Limb (tissue), 2 donors: ENCODE data around the gene CES1.
"Not testable (repeated sequence)": the region's sequence is repeated elsewhere in the genome, so short reads cannot be mapped to it uniquely, and the experiment has no call there.

Experiments used
- DNase-seq, 2 donors: peaks; one replicate each; pipeline ENCODE4 v3.0.0-alpha.2; 2016; ENCODE audit errors: extremely low spot score in 2 of 2

Gene CES1

GRCh38 chr16:55830658-55831294, 2.1 kb downstream of the CES1 start:
- DNase-seq = no peak

DNA sequence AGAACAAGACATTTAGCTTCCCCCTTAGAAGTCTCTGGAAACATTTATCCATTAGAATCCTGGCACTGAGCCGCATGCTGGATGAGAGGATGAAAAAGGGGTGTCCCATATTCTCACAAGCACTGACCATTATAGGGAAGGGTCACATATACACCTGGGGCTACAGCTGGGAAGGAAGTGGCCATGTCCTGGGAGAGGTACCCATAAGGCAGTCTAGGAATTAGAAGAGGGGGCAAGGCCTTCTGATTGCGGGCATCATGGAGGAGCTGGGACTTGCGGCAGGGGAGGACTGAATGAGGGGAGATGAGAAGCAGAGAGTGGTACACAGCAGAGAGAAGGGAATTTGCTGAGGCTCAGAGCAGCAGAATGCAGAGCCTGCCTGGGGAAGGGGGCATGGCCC, 3.7 kb downstream of the CES1 start:
- not testable (repeated sequence) for DNase-seq

DNA sequence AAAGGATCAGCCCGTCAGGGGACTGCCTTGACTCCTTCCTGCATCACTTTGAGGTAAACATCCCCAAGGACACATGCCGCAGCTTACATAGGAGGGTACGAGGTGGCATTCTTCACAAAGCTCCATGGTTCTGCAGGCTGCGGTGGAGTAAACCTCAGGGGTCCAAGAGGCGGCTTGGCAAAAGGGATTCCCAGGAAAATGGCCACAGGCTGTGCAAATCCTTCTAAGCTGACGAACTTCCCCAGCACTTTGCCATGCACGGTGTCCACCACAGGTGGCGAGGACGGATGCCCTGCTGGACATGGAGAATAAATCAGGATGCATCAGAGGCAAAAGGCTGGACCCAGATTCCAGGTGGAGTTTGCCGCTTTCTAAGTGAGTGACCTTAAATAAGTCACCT, 4.2 kb downstream of the CES1 start:
- DNase-seq = no peak

- DNase-seq = no peak
Measured at GRCh38 chr16:55825115-55825728, 7.7 kb downstream of the CES1 start.

DNA sequence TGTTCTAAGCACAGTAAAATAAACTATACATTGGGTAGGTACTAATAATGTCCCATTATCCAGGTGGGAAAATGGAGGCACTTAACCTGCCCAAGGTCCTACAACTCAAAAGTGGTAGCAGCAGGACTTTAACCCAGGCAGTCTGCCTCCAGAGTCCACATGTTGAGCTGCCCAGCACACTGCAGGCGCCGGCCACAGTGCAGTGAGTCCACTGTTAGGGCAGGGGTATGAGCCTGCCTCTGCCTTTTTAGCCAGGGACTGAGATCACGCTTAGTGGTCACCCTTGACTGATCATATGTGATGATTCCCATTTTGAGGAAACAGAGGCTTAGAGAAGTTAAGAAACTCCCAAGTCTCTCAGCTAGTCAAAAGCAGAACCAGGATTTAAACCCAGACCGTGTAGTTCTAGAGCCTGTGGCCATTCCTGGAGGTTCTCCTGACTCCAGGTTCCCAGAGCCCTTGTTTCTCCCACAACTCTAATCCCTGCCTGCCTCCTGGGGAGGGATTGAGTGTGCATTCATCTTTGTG, 8.4 kb downstream of the CES1 start:
- DNase-seq = no peak

- no peak for DNase-seq
Measured at GRCh38 chr16:55822280-55822810, 10.6 kb downstream of the CES1 start.

DNA sequence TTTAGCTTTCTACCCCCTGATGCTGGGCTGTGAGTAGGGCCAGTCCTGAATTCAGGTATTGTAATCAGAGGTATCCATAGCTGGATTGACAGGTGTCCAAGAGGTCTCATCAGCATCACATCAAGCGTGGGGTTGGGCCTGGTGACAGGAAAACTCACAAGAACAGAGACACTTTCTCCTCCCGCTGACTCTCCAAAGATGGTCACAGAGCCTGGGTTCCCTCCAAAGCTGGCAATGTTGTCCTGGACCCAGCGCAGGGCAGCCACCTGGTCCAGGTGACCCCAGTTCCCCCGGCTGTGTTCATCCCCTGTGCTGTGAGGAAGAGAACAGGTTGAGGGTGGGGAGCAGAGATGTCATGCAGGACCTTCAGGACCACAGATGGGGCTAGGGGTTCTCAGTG, 11.7 kb downstream of the CES1 start:
- no peak for DNase-seq

DNA sequence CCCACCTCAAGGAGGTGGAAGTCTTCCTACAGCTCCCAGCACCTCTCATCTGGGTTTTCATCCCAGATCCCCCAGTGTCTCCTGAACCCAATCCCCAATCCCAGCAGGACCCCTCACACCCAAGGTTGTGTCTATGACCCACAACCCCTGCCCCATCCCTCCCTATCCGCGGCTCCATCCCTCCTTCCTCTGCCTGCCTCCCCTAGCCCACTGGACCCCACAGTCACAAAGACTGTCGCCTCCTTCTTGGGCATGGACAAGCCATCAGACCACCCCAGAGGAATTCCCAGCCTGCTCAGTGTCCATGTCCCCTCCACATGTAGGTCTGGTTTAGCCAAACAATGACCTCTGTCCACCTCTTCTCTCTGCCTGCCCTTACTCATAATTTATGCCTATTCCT, 12.3 kb downstream of the CES1 start:
- DNase-seq = no peak

DNA sequence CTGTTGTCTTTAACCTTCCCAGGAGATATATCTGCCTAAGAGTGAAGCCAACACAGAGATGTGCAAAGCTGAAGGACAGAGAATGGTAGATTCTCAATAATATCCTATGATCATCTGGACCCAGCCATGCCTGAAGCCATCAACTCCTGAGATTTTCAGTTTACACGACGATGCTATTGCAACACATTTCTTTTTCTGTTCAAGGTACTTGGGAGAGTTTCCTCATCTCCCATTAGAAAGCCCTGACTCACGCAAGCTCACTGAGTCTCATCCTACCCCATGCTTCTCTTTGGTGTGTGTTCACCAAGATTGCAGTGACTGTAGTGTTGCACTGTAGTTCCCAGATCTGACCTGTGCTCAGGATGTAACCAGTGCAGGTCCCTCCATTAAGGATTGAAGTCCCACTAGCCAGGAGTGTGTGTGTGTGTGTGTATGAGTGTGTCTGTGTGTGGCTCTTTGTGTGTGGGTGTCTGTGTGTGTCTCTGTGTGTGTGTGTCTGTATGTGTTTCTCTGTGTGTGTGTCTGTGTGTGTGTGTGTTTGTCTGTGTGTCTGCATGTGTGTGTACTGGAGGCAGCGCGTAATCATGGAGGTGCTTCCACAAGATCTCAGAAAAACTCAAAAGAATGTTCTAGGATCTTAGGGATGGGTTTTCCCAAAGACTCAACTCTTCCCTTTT, 15.5 kb downstream of the CES1 start:
- no peak for DNase-seq

DNA sequence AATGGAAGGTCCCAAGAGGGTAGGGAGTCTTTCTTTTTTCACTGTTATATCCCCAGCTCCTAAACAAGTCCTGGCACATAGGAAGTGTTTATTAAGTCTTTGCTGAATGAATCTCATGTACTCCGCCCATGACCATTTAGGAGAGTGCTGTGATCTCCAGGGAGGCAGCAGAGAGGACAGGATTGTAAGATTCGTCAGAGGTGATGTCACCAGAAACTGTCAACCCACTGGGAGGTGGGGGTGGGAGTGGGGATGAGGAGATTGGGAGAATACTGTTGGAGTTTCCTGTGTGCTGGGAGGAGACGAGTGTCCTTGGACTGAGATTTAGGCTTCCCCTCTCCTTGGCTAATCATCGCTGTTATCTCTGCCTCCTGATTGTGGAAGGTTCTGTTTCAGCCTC, 16.7 kb downstream of the CES1 start:
- not testable (repeated sequence) for DNase-seq

- DNase-seq = no peak
Measured at GRCh38 chr16:55815320-55815719, 17.6 kb downstream of the CES1 start.

- not testable (repeated sequence) for DNase-seq
Measured at GRCh38 chr16:55814174-55814573, 18.7 kb downstream of the CES1 start.

GRCh38 chr16:55813730-55814129, 19.2 kb downstream of the CES1 start:
- not testable (repeated sequence) for DNase-seq

GRCh38 chr16:55812951-55813350, 19.9 kb downstream of the CES1 start:
- DNase-seq = no peak

- DNase-seq = no peak
Measured at GRCh38 chr16:55811811-55812210, 21.1 kb downstream of the CES1 start.

DNA sequence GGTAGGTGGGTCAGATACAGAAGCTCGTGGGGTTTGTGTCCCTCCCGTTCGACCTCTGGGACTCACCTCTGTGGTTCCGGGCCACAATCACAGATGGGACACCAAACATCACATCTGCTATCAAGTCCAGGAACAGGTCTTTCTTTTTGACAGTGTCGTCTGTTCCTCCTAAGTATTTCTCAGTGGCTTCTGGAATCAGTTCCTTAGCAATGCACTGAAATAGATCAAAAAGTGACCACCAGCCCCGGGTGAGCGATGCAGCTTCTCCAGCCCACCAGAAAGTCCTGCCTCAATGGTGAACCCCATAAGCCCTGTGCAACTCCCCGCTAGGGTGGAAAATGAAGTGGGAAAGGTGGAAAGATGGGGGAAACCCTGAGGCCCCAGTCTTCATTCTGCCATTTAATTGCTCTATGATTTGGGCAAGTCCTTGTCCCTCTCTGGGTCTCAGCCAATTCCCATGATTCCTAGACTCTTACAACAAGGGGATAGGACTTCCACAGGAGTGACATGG, 22.4 kb downstream of the CES1 start:
- no peak for DNase-seq

DNA sequence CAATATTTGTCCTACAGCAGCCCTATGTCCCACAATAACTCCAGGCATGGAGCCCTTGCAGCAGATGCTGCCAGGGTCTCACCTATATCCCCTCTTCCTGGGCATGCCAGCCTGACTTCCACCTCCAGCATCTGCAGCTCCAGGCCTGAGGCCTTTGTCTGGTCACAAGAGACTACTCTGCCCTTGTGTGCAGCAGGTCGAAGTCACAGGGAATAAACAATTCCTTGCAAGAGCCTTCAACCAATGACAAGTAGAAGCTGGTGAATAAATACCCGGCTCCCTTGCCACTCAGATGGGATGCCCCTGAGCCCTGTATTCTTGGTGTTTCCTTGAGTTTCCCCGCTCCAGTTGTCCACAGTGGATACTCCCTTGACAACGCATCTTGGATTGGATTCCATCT, 23.0 kb downstream of the CES1 start:
- DNase-seq = no peak

DNA sequence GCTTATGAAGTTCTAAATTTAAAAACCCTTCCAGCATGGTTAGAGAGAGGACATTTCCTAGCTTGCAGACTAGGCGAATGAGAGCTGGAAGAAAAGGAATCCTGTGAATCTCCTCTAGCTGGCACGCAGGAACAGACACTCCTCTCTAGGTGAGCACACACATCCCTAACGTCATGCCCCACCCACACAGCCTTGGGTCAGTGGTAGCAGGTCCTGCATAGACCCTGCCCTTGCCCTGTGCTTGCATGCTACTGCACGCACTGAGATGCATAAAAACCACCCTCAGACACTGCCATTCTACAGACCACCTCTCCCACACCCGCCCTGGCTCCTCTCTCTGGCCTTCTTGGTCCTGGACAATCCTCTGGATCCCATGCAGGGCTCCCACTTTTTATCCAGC, 23.5 kb downstream of the CES1 start:
- no peak for DNase-seq

DNA sequence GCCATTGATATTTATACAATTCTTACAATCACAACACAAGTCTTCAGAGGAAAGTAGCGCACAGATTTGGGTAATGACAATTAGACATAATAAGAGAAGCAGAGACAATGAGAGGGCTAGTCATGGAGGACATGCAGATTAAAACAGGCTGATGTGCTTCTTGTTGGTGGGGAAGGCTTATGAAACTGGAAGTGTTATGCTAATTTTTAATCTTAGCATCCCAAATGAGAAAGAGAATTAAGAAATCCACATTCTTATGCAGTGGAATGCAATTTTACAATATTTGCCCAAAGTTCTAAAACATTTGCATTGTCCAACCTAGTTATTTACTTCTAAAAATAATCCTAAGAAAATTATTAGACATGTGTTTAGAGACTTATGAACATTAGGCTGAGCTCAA, 24.6 kb downstream of the CES1 start:
- not testable (repeated sequence) for DNase-seq

DNA sequence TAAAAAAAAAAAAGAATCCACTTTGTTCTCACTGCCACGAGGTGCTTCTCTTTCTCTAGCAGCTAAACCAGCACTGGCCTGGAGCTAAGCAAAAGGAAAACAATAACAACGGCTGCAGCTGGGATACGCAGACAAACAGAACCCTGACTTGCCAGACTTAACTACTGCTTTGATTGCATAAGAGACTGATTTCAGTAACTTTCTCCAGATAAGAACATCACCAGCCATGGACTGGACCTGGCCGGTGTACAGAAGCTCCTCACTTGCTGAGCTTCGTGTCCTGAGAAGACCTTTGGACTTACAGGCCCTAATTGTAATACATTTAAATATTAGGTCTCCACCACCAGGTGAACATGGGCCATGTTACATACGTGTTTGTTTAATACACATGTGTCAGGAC, 27.8 kb downstream of the CES1 start:
- DNase-seq = not testable (repeated sequence)

DNA sequence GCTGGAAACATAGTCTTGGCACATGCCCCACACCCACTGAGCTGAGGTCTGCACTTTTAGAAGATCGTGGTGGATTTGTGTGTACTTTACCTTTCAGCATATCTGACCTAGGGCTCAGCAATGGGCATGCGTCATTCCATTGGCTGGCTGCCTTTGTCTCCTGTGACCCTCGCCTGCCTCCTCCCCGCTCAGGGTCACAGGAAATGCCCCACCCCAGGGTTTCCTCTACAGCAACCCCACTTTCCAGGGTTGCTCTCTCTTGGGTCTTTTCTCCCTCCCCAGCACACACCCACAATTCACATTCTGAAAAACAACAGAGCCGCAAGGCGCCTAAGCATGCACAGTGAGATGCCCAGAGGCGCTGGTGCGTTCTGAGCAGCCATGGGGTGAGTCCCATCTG, 29.2 kb downstream of the CES1 start:
- DNase-seq = not testable (repeated sequence)

GRCh38 chr16:55792934-55793374, 39.9 kb downstream of the CES1 start:
- DNase-seq = not testable (repeated sequence)
